Neural cell (in vitro differentiated cells): Measurements from ENCODE around the gene PTDSS2. TPM values are rescaled to one million over a fixed set of nuclear protein-coding genes. Genes with fewer than 3 reads are reported as not detected.

ENCODE experiments used
- H2AFZ ChIP-seq: fragments of 200-600, 300-800 bp; sonication (generic), shearing (Covaris generic); 2 replicates; pipeline ENCODE4 v1.6.0; 2014; ENCODE audit warnings: low read depth, mild to moderate bottlenecking, antibody characterized with exemption, low read length, moderate library complexity
- H3F3A ChIP-seq: fragments of 200-600 bp; shearing (Covaris generic); 2 replicates; pipeline ENCODE4 v1.6.1; 2016; ENCODE audit warnings: mild to moderate bottlenecking, moderate library complexity, mixed read lengths, antibody characterized with exemption, low read length; ENCODE audit not compliant: insufficient read depth, poor library complexity, severe bottlenecking
- H3K27ac ChIP-seq: fragments of 200-600, 300-800 bp; sonication (generic), shearing (Covaris generic); 2 replicates; pipeline ENCODE4 v1.5.1; 2014; ENCODE audit warnings: mild to moderate bottlenecking, low read length, moderate library complexity
- H3K27me3 ChIP-seq: fragments of 300-800, 200-600 bp; sonication (generic), shearing (Covaris generic); 2 replicates; pipeline ENCODE4 v1.6.0; 2014; ENCODE audit warnings: mild to moderate bottlenecking, low read depth, low read length, moderate library complexity; ENCODE audit not compliant: insufficient read depth
- H3K36me3 ChIP-seq: fragments of 300-800, 200-600 bp; sonication (generic), shearing (Covaris generic); 2 replicates; pipeline ENCODE4 v1.5.1; 2014; ENCODE audit warnings: mild to moderate bottlenecking, antibody characterized with exemption, low read length, moderate library complexity; ENCODE audit not compliant: insufficient read depth
- H3K4me2 ChIP-seq: fragments of 300-800, 200-600 bp; sonication (generic), shearing (Covaris generic); 2 replicates; pipeline ENCODE4 v1.6.0; 2014; ENCODE audit warnings: mild to moderate bottlenecking, low read length
- H3K4me3 ChIP-seq: fragments of 300-800, 200-600 bp; sonication (generic), shearing (Covaris generic); 2 replicates; pipeline ENCODE4 v1.5.1; 2014; ENCODE audit warnings: mild to moderate bottlenecking, low read length, moderate library complexity
- H3K79me2 ChIP-seq: fragments of 200-600 bp; shearing (Covaris generic); replicated peaks from 2 replicates; pipeline ENCODE4 v1.6.0; 2014; ENCODE audit warnings: mild to moderate bottlenecking, low read length, moderate library complexity; ENCODE audit not compliant: insufficient read depth
- H3K9ac ChIP-seq: fragments of 300-800, 200-600 bp; sonication (generic), shearing (Covaris generic); 2 replicates; pipeline ENCODE4 v1.6.1; 2016; ENCODE audit warnings: mild to moderate bottlenecking, low read length, mixed read lengths
- H3K9me2 ChIP-seq: fragments of 200-600 bp; shearing (Covaris generic); 2 replicates; pipeline ENCODE4 v1.6.1; 2016; ENCODE audit warnings: mild to moderate bottlenecking, low read length, mixed read lengths; ENCODE audit not compliant: insufficient read depth
- H3K9me3 ChIP-seq: fragments of 200-600, 300-800 bp; sonication (generic), shearing (Covaris generic); 2 replicates; pipeline ENCODE4 v1.6.1; 2016; ENCODE audit warnings: mild to moderate bottlenecking, mixed run types, low read length, moderate library complexity, mixed read lengths
- H4K20me1 ChIP-seq: fragments of 200-600 bp; shearing (Covaris generic); 2 replicates; pipeline ENCODE4 v1.6.1; 2016; ENCODE audit warnings: mild to moderate bottlenecking, mixed run types; ENCODE audit not compliant: insufficient read depth
- EP300 ChIP-seq: fragments of 450-650 bp; conservative IDR thresholded peaks from 2 replicates; pipeline ENCODE4 v1.6.1; 2014; ENCODE audit warnings: antibody characterized with exemption, mild to moderate bottlenecking, moderate library complexity; ENCODE audit not compliant: poor library complexity, severe bottlenecking
- EZH2 ChIP-seq: fragments of 200-600, 300-800 bp; shearing (Covaris generic), sonication (generic); IDR thresholded peaks from 2 replicates; pipeline ENCODE4 v1.6.1; 2014; ENCODE audit warnings: antibody characterized with exemption, low read length, borderline replicate concordance, mild to moderate bottlenecking; ENCODE audit not compliant: insufficient read depth, poor library complexity, severe bottlenecking
- MXI1 ChIP-seq: fragments of 450-650 bp; conservative IDR thresholded peaks from 2 replicates; pipeline ENCODE4 v1.6.1; 2014; ENCODE audit warnings: antibody characterized with exemption, mild to moderate bottlenecking; ENCODE audit not compliant: poor library complexity, severe bottlenecking
- POLR2AphosphoS5 ChIP-seq: IDR thresholded peaks from 2 replicates; pipeline ENCODE4 v1.6.1; 2012
- RAD21 ChIP-seq: fragments of 450-650 bp; conservative IDR thresholded peaks from 2 replicates; pipeline ENCODE4 v1.6.1; 2014; ENCODE audit warnings: antibody characterized with exemption, mild to moderate bottlenecking, moderate library complexity
- REST ChIP-seq: IDR thresholded peaks from 2 replicates; pipeline ENCODE4 v1.6.1; 2012; ENCODE audit warnings: borderline replicate concordance
- SMC3 ChIP-seq: fragments of 450-650 bp; conservative IDR thresholded peaks from 2 replicates; pipeline ENCODE4 v1.6.1; 2014; ENCODE audit warnings: antibody characterized with exemption, mild to moderate bottlenecking, moderate library complexity; ENCODE audit not compliant: poor library complexity
- TAF1 ChIP-seq: IDR thresholded peaks from 2 replicates; pipeline ENCODE4 v1.6.1; 2012; ENCODE audit warnings: low read depth
- polyA plus RNA-seq: library from polyadenylated mRNA; depleted of rRNA; stranded (reverse); fragments of >200 nt; gene quantifications from 2 replicates; pipeline ENCODE4 v1.2.3, GENCODE V29; 2014
- TF ChIP-seq, protein P1 (sequence below): fragments of 450-650 bp; IDR thresholded peaks from 2 replicates; pipeline ENCODE4 v1.5.1; 2014; ENCODE audit warnings: antibody characterized with exemption, mild to moderate bottlenecking, moderate library complexity; ENCODE audit not compliant: poor library complexity, severe bottlenecking

Gene PTDSS2
- polyA plus RNA-seq, 1 donor from 2014 or later: 54.3 TPM

GRCh38 chr11:528166-528814 lies 78.2 kb downstream of the PTDSS2 start:
- Histone ChIP-seq H3K4me2 (no peak overlapping the region), H3K4me3 (no peak overlapping the region), H3K9ac (no peak overlapping the region), H3F3A (no peaks in the 10 kb centered on the region), H3K9me3 (no peaks in the 10 kb centered on the region), H2AFZ (no peak overlapping the region), H3K27ac (no peak overlapping the region), H3K79me2 (no peaks in the 10 kb centered on the region), H4K20me1 (no peaks in the 10 kb centered on the region), H3K27me3 (no peaks in the 10 kb centered on the region), H3K36me3 (no peaks in the 10 kb centered on the region), H3K9me2 (no peaks in the 10 kb centered on the region)
- TF ChIP-seq REST (no peak), EZH2 (no peak), RAD21 (no peak), MXI1 (no peak), TAF1 (no peak), SMC3 (no peak), POLR2AphosphoS5 (no peak), EP300 (no peak)
- TF ChIP-seq, protein P1, sequence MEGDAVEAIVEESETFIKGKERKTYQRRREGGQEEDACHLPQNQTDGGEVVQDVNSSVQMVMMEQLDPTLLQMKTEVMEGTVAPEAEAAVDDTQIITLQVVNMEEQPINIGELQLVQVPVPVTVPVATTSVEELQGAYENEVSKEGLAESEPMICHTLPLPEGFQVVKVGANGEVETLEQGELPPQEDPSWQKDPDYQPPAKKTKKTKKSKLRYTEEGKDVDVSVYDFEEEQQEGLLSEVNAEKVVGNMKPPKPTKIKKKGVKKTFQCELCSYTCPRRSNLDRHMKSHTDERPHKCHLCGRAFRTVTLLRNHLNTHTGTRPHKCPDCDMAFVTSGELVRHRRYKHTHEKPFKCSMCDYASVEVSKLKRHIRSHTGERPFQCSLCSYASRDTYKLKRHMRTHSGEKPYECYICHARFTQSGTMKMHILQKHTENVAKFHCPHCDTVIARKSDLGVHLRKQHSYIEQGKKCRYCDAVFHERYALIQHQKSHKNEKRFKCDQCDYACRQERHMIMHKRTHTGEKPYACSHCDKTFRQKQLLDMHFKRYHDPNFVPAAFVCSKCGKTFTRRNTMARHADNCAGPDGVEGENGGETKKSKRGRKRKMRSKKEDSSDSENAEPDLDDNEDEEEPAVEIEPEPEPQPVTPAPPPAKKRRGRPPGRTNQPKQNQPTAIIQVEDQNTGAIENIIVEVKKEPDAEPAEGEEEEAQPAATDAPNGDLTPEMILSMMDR: no peak

DNA sequence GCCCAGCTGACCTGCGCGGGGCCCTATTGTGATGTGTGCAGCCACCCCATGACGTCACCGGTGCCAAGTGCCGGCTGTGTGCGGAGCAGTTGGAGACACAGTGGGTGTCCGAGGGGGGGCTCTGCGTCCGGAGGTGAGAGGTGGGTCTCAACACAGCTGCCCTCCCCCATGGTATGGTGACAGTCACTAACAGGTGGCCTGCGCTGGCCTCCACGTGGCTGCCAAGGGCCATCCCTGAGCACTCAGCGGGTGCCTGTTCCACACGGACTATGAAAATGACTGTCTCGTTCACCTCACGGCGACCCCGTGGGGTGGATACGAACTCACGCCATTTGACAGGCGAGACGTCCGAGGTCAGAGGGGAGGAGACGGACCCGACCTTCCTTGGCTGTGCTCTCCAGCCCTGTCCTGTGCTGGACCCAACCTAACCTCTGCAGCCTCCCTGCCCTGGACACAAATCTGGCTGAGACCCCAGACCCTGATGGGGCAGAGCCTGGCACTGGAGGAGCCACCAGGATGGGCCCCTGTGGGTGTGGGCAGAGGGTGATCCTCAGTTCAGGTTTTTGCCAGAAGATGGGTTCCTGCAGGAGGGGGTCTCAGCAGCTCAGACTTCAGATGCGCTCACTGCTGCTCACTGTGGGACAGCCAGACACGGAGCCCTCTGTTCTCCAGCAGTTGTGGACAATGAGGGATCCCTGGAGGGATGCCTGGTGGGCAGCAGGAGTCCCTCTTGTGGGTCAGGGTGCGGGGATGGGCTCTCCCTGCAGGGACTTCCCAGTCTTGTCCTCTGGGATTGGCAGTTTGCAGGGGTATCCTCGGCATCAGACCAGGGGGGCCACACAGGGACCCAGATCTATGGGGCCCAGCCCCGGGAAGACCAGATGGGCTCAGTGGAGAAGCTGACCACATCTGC lies 79.0 kb downstream of the PTDSS2 start:
- Histone ChIP-seq H3K79me2 (no peaks in the 10 kb centered on the region), H3K36me3 (no peaks in the 10 kb centered on the region), H3K27ac (no peak overlapping the region), H2AFZ (no peak overlapping the region), H3F3A (no peaks in the 10 kb centered on the region), H3K9me2 (no peaks in the 10 kb centered on the region), H3K27me3 (no peaks in the 10 kb centered on the region), H4K20me1 (no peaks in the 10 kb centered on the region), H3K9ac (no peak overlapping the region), H3K4me3 (no peak overlapping the region), H3K9me3 (no peaks in the 10 kb centered on the region), H3K4me2 (no peak overlapping the region)
- TF ChIP-seq REST: no peak
- TF ChIP-seq TAF1: no peak
- no peak for TF ChIP-seq EP300
- no peak for TF ChIP-seq EZH2
- TF ChIP-seq POLR2AphosphoS5: no peak
- TF ChIP-seq SMC3: no peak
- TF ChIP-seq, protein P1: no peak
- TF ChIP-seq MXI1: no peak
- no peak for TF ChIP-seq RAD21
